HepG2 (cell line): ENCODE measurements around the gene HRC. TPM values are rescaled to one million over a fixed set of nuclear protein-coding genes. Genes with fewer than 3 reads are reported as not detected.

Experiments
- AGO2 ChIP-seq: fragments of 200-400 bp; formaldehyde crosslinking; optimal IDR thresholded peaks from 2 replicates; pipeline ENCODE3; 2017; ENCODE audit warnings: mild to moderate bottlenecking, low read depth, low read length, moderate library complexity
- CREB1 ChIP-seq, 2 experiments: fragments of 450-650 bp in 1 of 2; IDR thresholded peaks; 2 replicates each; pipeline ENCODE4 v1.6.1; 2016 to 2017; ENCODE audit warnings: control low read depth in 1 of 2, mild to moderate bottlenecking in 1 of 2, missing compliant biosample characterization in 1 of 2, missing genetic modification characterization in 1 of 2
- EEA1 ChIP-seq: sonication (generic); formaldehyde crosslinking; IDR thresholded peaks from 2 replicates; pipeline ENCODE4 v1.5.1; 2020; ENCODE audit warnings: mild to moderate bottlenecking, missing genetic modification reagents, borderline replicate concordance
- ETV6 ChIP-seq: sonication (generic); formaldehyde crosslinking; conservative IDR thresholded peaks from 2 replicates; pipeline ENCODE4 v1.4.0; 2020; ENCODE audit warnings: missing genetic modification reagents
- EZH2 ChIP-seq: conservative IDR thresholded peaks from 2 replicates; pipeline ENCODE4 v1.6.1; 2012; ENCODE audit warnings: mild to moderate bottlenecking, low read depth, low read length, moderate library complexity
- GFI1 ChIP-seq: sonication (generic); formaldehyde crosslinking; IDR thresholded peaks from 2 replicates; pipeline ENCODE4 v1.5.0; 2020; ENCODE audit warnings: missing genetic modification reagents, mild to moderate bottlenecking, borderline replicate concordance
- HNF1B ChIP-seq: sonication (generic); formaldehyde crosslinking; IDR thresholded peaks from 2 replicates; pipeline ENCODE4 v1.5.1; 2020; ENCODE audit warnings: mild to moderate bottlenecking, moderate library complexity, missing genetic modification reagents
- KLF9 ChIP-seq: IDR thresholded peaks from 2 replicates; pipeline ENCODE4 v1.6.1; 2016; ENCODE audit warnings: low read depth
- MIER2 ChIP-seq: IDR thresholded peaks from 2 replicates; pipeline ENCODE4 v1.6.1; 2016; ENCODE audit warnings: missing biosample characterization, missing genetic modification reagents
- MYPOP ChIP-seq: sonication (generic); formaldehyde crosslinking; IDR thresholded peaks from 2 replicates; pipeline ENCODE4 v1.8.1; 2023; ENCODE audit warnings: mild to moderate bottlenecking, moderate library complexity, missing genetic modification reagents
- NR2F1 ChIP-seq, 2 experiments: fragments of 450-650 bp in 1 of 2; formaldehyde crosslinking in 1 of 2; IDR thresholded peaks; 2 replicates each; pipeline versions ENCODE4 v1.5.0 to v1.6.1; 2016 to 2020; ENCODE audit warnings: mild to moderate bottlenecking in 1 of 2, missing compliant biosample characterization in 1 of 2, missing genetic modification reagents in 1 of 2, moderate library complexity in 1 of 2
- NR2F2 ChIP-seq: IDR thresholded peaks from 2 replicates; pipeline ENCODE4 v1.6.1; 2012; ENCODE audit warnings: low read depth, inconsistent platforms, borderline replicate concordance
- NRL ChIP-seq: sonication (generic); formaldehyde crosslinking; IDR thresholded peaks from 2 replicates; pipeline ENCODE4 v1.5.0; 2020; ENCODE audit warnings: missing genetic modification reagents, mild to moderate bottlenecking, moderate library complexity, borderline replicate concordance
- POGK ChIP-seq: sonication (generic); formaldehyde crosslinking; conservative IDR thresholded peaks from 2 replicates; pipeline ENCODE4 v1.8.0; 2022; ENCODE audit warnings: mild to moderate bottlenecking, moderate library complexity, missing genetic modification reagents
- POLR2AphosphoS5 ChIP-seq: IDR thresholded peaks from 2 replicates; pipeline ENCODE4 v1.6.1; 2012; ENCODE audit warnings: low read depth, low read length
- SNAPC2 ChIP-seq: sonication (generic); formaldehyde crosslinking; IDR thresholded peaks from 2 replicates; pipeline ENCODE4 v1.8.1; 2022; ENCODE audit warnings: mild to moderate bottlenecking, missing genetic modification reagents
- SP2 ChIP-seq: sonication (generic); formaldehyde crosslinking; IDR thresholded peaks from 2 replicates; pipeline ENCODE4 v1.5.1; 2020; ENCODE audit warnings: mild to moderate bottlenecking, missing genetic modification reagents
- TFDP2 ChIP-seq: sonication (generic); formaldehyde crosslinking; IDR thresholded peaks from 2 replicates; pipeline ENCODE4 v1.4.0; 2020; ENCODE audit warnings: missing genetic modification reagents
- TRIM24 ChIP-seq: sonication (generic); formaldehyde crosslinking; IDR thresholded peaks from 2 replicates; pipeline ENCODE4 v1.8.0; 2022; ENCODE audit warnings: mild to moderate bottlenecking, missing genetic modification reagents
- ZBTB7A ChIP-seq: sonication (generic); formaldehyde crosslinking; IDR thresholded peaks from 2 replicates; pipeline ENCODE4 v1.8.0; 2022; ENCODE audit warnings: mild to moderate bottlenecking, missing genetic modification reagents
- ZBTB7B ChIP-seq: sonication (generic); formaldehyde crosslinking; IDR thresholded peaks from 2 replicates; pipeline ENCODE4 v1.4.0; 2020; ENCODE audit warnings: missing genetic modification reagents
- ZNF292 ChIP-seq: sonication (generic); formaldehyde crosslinking; IDR thresholded peaks from 2 replicates; pipeline ENCODE4 v1.8.1; 2022; ENCODE audit warnings: mild to moderate bottlenecking, low read depth, missing genetic modification reagents, borderline replicate concordance
- ZNF430 ChIP-seq: sonication (generic); formaldehyde crosslinking; IDR thresholded peaks from 2 replicates; pipeline ENCODE4 v1.9.0; 2021; ENCODE audit warnings: mild to moderate bottlenecking, missing genetic modification reagents
- ZNF501 ChIP-seq: sonication (generic); formaldehyde crosslinking; IDR thresholded peaks from 2 replicates; pipeline ENCODE4 v1.5.1; 2020; ENCODE audit warnings: mild to moderate bottlenecking, moderate library complexity, missing genetic modification reagents
- polyA plus RNA-seq, 8 experiments: library from polyadenylated mRNA; depleted of rRNA in 3 of 8; stranded (reverse) in 7 of 8; unstranded in 1 of 8; fragments of >200 nt; fragmentation: Illumina TruSeq in 4 of 8; extraction: Trizol in 4 of 8; gene quantifications; 2 replicates each; pipeline versions ENCODE4 v1.2.1 to v1.2.3, GENCODE V29; 2011 to 2016; ENCODE audit warnings: low read depth in 4 of 8, missing spikeins in 1 of 8, mixed read lengths in 1 of 8; ENCODE audit not compliant: insufficient read depth in 1 of 8
- total RNA-seq, 5 experiments: library from RNA; depleted of rRNA; stranded (reverse); fragments of >200 nt; fragmentation: Illumina TruSeq; extraction: Trizol; gene quantifications; 2 replicates each; pipeline ENCODE4 v1.2.3, GENCODE V29; 2016; ENCODE audit warnings: low read depth in 1 of 5

HRC gene
- total and polyA plus RNA-seq, 2 of the 13 experiments (the other 11 are each of a cell fraction or from before 2014, with no cell fraction given), result 3.6 to 15.4 TPM

GRCh38 chr19:49148784-49149651, 6.2 kb downstream of the HRC start (continued):
- TF ChIP-seq HNF1B (CRISPR knock-in tag) (no peak), TRIM24 (CRISPR knock-in tag) (no peak), SNAPC2 (CRISPR knock-in tag) (0 out of 2 replicates have a peak, but pooled peaks have one; percentile 41), ZBTB7A (CRISPR knock-in tag) (no peak), GFI1 (CRISPR knock-in tag) (no peak), CREB1 (IDR thresholded peaks at IDR 0.05) (0 out of 2 replicates have a peak, but pooled peaks have one; percentile 4), CREB1 (CRISPR knock-in tag; IDR thresholded peaks at IDR 0.05) (no peak), POGK (CRISPR knock-in tag) (no peak), ZBTB7B (CRISPR knock-in tag) (0 out of 2 replicates have a peak, but pooled peaks have one; percentile 36), ETV6 (CRISPR knock-in tag) (no peak), KLF9 (CRISPR knock-in tag) (no peak), MIER2 (CRISPR knock-in tag) (peak; percentile 82), NR2F1 (CRISPR knock-in tag; IDR thresholded peaks at IDR 0.05) (no peak), EZH2 (no peak), AGO2 (no peak), SP2 (CRISPR knock-in tag) (no peak), EEA1 (no peak), ZNF430 (no peak), ZNF292 (no peak), TFDP2 (CRISPR knock-in tag) (no peak), POLR2AphosphoS5 (peak; percentile 45; the same call in 1 of the 2 replicates), NRL (CRISPR knock-in tag) (no peak; the same call in 1 of the 2 replicates), ZNF501 (0 out of 2 replicates have a peak, but pooled peaks have one; percentile 1), MYPOP (no peak), NR2F2 (no peak)
